Skeletal muscle tissue (tissue), 4 donors: ENCODE measurements around the gene ZBTB7A. TPM values are rescaled to one million over a fixed set of nuclear protein-coding genes. Genes with fewer than 3 reads are reported as not detected.

Experiments
- H3K27ac ChIP-seq: one replicate; pipeline ENCODE4 v1.7.0; 2013; ENCODE audit warnings: mild to moderate bottlenecking, low read depth, low read length, inconsistent platforms
- H3K27me3 ChIP-seq, 3 donors: one replicate each; pipeline ENCODE4 v1.7.0; 2013; ENCODE audit warnings: low read length in 3 of 3; ENCODE audit not compliant: control insufficient read depth in 3 of 3, insufficient read depth in 3 of 3
- H3K36me3 ChIP-seq, 3 donors: one replicate each; pipeline ENCODE4 v1.7.0; 2013; ENCODE audit warnings: low read length in 3 of 3; ENCODE audit not compliant: control insufficient read depth in 3 of 3, insufficient read depth in 3 of 3
- H3K4me1 ChIP-seq, 3 donors: one replicate each; pipeline ENCODE4 v1.7.0; 2013; ENCODE audit warnings: low read length in 3 of 3, mild to moderate bottlenecking in 3 of 3; ENCODE audit not compliant: control insufficient read depth in 3 of 3, insufficient read depth in 3 of 3
- H3K4me3 ChIP-seq, 3 donors: one replicate each; pipeline ENCODE4 v1.7.0; 2013; ENCODE audit warnings: low read length in 3 of 3
- H3K9ac ChIP-seq, 3 donors: one replicate each; pipeline ENCODE4 v1.7.0; 2013; ENCODE audit warnings: low read length in 3 of 3, mild to moderate bottlenecking in 3 of 3, moderate library complexity in 2 of 3, low read depth in 1 of 3
- H3K9me3 ChIP-seq, 3 donors: one replicate each; pipeline ENCODE4 v1.7.0; 2013; ENCODE audit warnings: low read length in 3 of 3; ENCODE audit not compliant: control insufficient read depth in 3 of 3
- total RNA-seq: library from RNA; depleted of rRNA; stranded (reverse); fragments of >200 nt; gene quantifications from one replicate; pipeline ENCODE4 v1.2.3, GENCODE V29; 2014
- donor health status: Osteomylitis.

The ZBTB7A gene
- total RNA-seq, 1 donor from 2014 or later: 4.2 TPM

GRCh38 chr19:4094291-4094690, 27.6 kb upstream of the ZBTB7A start:
- Histone ChIP-seq H3K27ac (no peak overlapping the region), H3K4me1 (peaks cover 14 to 29% (median 23%) of the 10 kb centered on the region in 3 donors), H3K9me3 (no peaks in the 10 kb centered on the region), H3K27me3 (no peaks in the 10 kb centered on the region), H3K4me3 (no peak overlapping the region), H3K36me3 (peaks cover 18 to 33% (median 32%) of the 10 kb centered on the region in 3 donors), H3K9ac (no peak overlapping the region)

GRCh38 chr19:4093643-4094175, 27.0 kb upstream of the ZBTB7A start:
- H3K4me3 ChIP-seq: no peak overlapping the region
- H3K9ac ChIP-seq: no peak overlapping the region
- H3K27me3 ChIP-seq: no peaks in the 10 kb centered on the region
- no peaks in the 10 kb centered on the region for H3K9me3 ChIP-seq
- peaks cover 18 to 34% (median 33%) of the 10 kb centered on the region in 3 donors for H3K36me3 ChIP-seq
- H3K4me1 ChIP-seq: peaks cover 14 to 23% (median 20%) of the 10 kb centered on the region in 3 donors
- no peak overlapping the region for H3K27ac ChIP-seq

- no peaks in the 10 kb centered on the region for H3K27me3 ChIP-seq
- H3K27ac ChIP-seq: no peak overlapping the region
- no peaks in the 10 kb centered on the region for H3K9me3 ChIP-seq
- H3K9ac ChIP-seq: no peak overlapping the region
- H3K36me3 ChIP-seq: peaks cover 18 to 32% (median 31%) of the 10 kb centered on the region in 3 donors
- no peak overlapping the region for H3K4me3 ChIP-seq
- peaks cover 0 to 4% (median 0%) of the 10 kb centered on the region in 3 donors for H3K4me1 ChIP-seq
These were observed 23.9 kb upstream of the ZBTB7A start for GRCh38 chr19:4090356-4091220.

DNA sequence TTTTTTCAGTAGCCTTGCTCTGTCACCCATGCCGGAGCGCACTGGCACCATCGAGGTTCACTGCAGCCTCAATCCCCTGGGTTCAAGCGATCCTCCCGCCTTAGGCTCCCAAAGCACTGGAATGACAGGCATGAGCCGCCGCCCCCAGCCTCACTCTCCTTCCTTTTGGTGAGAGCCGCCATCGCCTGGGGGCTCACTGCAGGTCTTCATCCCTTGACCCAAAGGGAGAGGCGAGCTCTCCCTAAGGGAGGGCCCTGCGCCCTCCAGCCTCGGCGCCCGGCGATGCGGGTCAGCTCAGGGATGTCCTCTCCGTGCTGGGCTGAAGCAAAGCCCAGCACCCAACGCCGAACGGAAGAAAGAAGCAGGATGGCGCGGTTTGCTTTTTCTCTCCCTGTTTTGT, 23.2 kb upstream of the ZBTB7A start:
- peaks cover 16 to 32% (median 28%) of the 10 kb centered on the region in 3 donors for H3K36me3 ChIP-seq
- no peak overlapping the region for H3K4me3 ChIP-seq

DNA sequence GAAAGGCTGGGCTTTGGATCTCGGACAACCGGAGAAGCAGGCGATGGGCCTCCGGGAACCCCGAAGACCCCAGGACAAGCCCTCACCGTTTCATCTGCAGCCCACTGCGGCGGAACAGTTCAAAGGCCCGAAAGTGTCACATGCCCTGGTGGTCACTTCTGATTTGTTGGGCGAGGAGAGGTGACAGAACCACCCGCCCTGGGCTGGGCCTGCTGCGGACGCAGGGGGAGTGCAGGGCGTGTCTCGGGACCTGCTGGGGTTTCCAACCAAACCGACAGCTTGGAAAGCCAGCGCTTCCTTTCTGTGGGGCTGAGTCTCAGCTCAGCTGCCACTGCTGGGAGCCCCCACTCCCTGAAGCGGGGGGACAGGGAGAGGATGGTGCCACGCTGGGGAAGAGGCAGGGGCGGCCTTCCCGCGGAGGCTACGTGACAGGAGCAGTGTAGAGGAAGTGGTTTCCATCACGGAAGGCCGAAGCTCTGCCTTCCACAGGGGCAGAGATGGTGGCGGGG, 22.8 kb upstream of the ZBTB7A start:
- Histone ChIP-seq H3K27me3 (no peaks in the 10 kb centered on the region), H3K9me3 (no peaks in the 10 kb centered on the region), H3K4me1 (peaks cover 0 to 4% (median 0%) of the 10 kb centered on the region in 3 donors), H3K36me3 (peaks cover 12 to 32% (median 26%) of the 10 kb centered on the region in 3 donors), H3K4me3 (no peak overlapping the region), H3K9ac (no peak overlapping the region), H3K27ac (no peak overlapping the region)

More for the DNA sequence above, 23.2 kb upstream of the ZBTB7A start:
- no peak overlapping the region for H3K27ac ChIP-seq
- no peaks in the 10 kb centered on the region for H3K9me3 ChIP-seq
- peaks cover 0 to 4% (median 0%) of the 10 kb centered on the region in 3 donors for H3K4me1 ChIP-seq
- no peak overlapping the region for H3K9ac ChIP-seq
- no peaks in the 10 kb centered on the region for H3K27me3 ChIP-seq

GRCh38 chr19:4088975-4089374, 22.3 kb upstream of the ZBTB7A start:
- H3K27me3 ChIP-seq: no peaks in the 10 kb centered on the region
- H3K4me3 ChIP-seq: no peak overlapping the region
- peaks cover 0 to 4% (median 0%) of the 10 kb centered on the region in 3 donors for H3K4me1 ChIP-seq
- H3K36me3 ChIP-seq: peaks cover 10 to 28% (median 21%) of the 10 kb centered on the region in 3 donors
- H3K27ac ChIP-seq: no peak overlapping the region
- H3K9ac ChIP-seq: no peak overlapping the region
- no peaks in the 10 kb centered on the region for H3K9me3 ChIP-seq

DNA sequence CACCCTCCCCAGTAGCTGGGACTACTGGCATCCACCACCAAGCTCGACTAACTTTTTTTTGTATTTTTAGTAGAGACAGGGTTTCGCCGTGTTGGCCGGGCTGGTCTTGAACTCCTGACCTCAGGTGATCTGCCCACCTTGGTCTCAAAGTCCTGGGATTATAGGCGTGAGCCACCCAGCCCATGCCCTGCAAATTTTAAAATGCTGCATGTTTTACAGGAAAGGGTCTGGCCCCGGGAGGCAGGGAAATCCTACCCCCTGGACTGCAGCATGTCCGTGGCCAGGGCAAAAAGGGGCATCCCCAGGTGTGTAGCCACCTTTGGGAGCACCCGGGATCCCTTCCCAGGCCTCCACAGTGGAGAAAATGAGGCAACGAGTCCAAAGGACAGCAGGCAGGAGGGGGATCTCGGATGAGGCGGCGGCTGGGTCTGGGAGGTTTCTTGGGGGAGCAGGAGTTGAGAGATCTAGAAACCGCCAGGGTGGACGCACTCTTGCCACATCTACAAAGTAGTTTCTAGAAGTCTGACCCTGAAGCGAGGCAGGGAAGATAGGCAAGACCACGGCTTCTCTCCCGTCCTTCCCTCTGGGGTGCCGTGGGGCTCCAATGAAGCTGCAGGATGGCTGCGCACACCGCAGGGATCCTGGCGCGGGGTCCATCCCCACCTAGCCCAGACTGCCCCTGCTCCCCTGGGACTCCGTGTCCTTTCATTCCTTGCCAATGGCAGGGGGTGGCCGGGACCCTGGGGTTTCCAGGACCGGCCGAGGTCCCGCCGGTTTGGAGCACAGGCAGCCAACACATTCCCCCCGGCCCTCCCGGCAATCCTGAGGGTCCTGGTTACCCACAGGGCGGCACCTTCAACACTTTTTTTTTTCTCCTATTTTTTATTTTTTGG, 21.3 kb upstream of the ZBTB7A start:
- Histone ChIP-seq H3K27ac (no peak overlapping the region), H3K9ac (no peak overlapping the region), H3K27me3 (no peaks in the 10 kb centered on the region), H3K9me3 (no peaks in the 10 kb centered on the region), H3K4me3 (no peak overlapping the region), H3K36me3 (peaks cover 5 to 24% (median 20%) of the 10 kb centered on the region in 3 donors), H3K4me1 (peaks cover 0 to 4% (median 4%) of the 10 kb centered on the region in 3 donors)

DNA sequence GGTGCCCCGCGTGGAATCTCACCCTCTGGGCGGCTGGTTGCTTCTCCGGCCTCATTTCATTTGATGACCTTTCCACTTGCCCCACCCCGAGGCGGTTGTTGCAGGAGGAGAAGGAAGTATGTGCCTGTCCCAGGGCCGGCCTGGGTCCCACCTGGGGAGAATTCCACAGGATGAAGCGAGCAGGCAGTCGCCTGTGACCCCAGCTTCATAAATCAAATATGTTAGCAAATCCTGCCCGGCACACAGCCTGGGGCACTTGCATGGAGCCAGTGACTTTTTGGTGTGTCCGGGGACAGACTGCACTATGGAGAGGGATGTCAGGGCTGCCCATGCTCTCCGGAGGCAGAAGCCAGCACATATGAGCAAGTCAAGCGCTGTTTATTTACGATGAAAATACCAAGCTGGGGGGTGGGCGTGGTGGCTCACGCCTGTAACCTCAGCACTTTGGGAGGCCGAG, 19.7 kb upstream of the ZBTB7A start:
- Histone ChIP-seq H3K9ac (no peak overlapping the region), H3K36me3 (peaks cover 0 to 18% (median 17%) of the 10 kb centered on the region in 3 donors), H3K4me3 (no peak overlapping the region), H3K9me3 (no peaks in the 10 kb centered on the region), H3K27ac (no peak overlapping the region), H3K4me1 (peaks cover 0 to 4% (median 4%) of the 10 kb centered on the region in 3 donors), H3K27me3 (no peaks in the 10 kb centered on the region)

- Histone ChIP-seq H3K4me3 (no peak overlapping the region), H3K27ac (no peak overlapping the region)
These were observed 17.8 kb upstream of the ZBTB7A start for GRCh38 chr19:4084547-4084877.

More at GRCh38 chr19:4084547-4084877, 17.8 kb upstream of the ZBTB7A start:
- Histone ChIP-seq H3K27me3 (no peaks in the 10 kb centered on the region), H3K9me3 (no peaks in the 10 kb centered on the region), H3K9ac (peak overlapping the region in 1 of 3 donors; percentile 8), H3K36me3 (peaks cover 0 to 6% (median 5%) of the 10 kb centered on the region in 3 donors), H3K4me1 (peaks cover 0 to 4% (median 4%) of the 10 kb centered on the region in 3 donors)
